ENCODE results near the gene FCER1G. TPM values are rescaled to one million over a fixed set of nuclear protein-coding genes. Genes with fewer than 3 reads are reported as not detected.

The FCER1G gene
- total RNA-seq, 1 experiment from 2014 or later: 1.1 TPM

DNA sequence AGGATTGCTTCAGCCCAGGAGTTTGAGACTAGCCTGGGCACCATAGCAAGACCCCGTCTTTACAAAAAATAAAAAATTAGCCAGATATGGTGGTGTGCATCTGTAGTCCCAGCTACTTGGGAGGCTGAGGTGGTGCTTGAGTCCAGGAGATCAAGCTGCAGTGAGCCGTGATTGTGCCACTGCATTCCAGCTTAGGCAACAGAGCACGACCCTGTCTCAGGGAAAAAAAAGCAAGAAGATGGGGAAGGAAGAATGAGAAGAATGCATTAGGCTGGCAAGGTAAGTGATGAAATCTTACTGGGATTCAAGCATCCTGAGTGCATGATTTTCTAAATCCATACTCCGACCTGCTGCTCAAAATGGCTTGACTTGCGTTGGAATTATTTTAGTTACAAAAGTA, 50.2 kb downstream of the FCER1G start:
- DNase-seq (ENCODE audit: low read depth in 1 of 2, low spot score in 2 of 2): no peak
- Histone ChIP-seq H3K4me1 (replicated peaks) (no peaks in the 10 kb centered on the region), H3K4me3 (no peak overlapping the region), H3K27me3 (replicated peaks) (peaks cover 20% of the 10 kb centered on the region), H3K36me3 (no peaks in the 10 kb centered on the region), H3K27ac (no peak overlapping the region), H3K9me3 (replicated peaks) (no peaks in the 10 kb centered on the region)

DNA sequence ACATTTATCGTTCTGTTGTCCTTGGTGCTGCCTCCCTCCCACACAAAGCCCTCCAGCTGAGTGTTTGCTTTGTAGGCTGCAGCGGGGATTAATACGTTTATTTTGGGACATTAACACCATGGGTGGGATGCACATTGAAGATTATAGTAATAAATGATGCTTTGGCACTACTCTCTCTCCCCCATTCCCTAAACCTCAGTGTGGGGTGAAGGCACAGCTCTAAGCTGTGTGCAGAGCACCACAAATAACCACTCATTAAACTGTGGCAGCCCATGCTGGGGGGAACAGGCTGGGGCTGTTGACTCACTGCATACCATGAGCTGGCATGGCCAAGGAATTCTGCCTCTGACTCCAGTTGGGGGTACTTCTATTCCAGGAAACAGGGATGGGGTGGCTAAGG, 51.1 kb downstream of the FCER1G start:
- Histone ChIP-seq H3K27ac (no peak overlapping the region), H3K9me3 (replicated peaks) (no peaks in the 10 kb centered on the region), H3K4me3 (no peak overlapping the region), H3K36me3 (no peaks in the 10 kb centered on the region), H3K27me3 (replicated peaks) (peaks cover 13% of the 10 kb centered on the region), H3K4me1 (replicated peaks) (no peaks in the 10 kb centered on the region)
- DNase-seq (ENCODE audit: low read depth in 1 of 2, low spot score in 2 of 2): no peak

DNA sequence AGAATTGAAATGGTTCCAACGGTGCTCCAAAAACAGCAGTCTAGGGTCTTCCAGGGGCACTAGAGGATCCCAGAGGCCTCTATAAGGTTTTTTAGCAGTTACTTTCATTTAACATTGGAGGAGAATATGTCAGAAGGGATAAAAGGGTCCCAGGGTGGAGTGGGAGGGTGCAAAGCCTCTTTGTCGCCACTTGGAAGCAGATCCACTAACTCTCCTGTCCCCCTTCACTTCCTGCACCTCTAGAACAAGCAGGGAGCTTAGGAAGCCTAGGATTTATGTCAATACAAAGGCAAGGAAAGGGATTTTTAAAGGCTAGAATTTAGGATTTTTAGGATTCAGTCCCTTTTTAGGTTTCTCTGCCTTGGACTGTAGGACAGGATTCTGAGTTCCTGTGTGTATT, 51.7 kb downstream of the FCER1G start:
- no peaks in the 10 kb centered on the region for H3K9me3 ChIP-seq (replicated peaks)
- H3K4me3 ChIP-seq: no peak overlapping the region
- no peaks in the 10 kb centered on the region for H3K36me3 ChIP-seq
- no peaks in the 10 kb centered on the region for H3K4me1 ChIP-seq (replicated peaks)
- peaks cover 6% of the 10 kb centered on the region; the same call in 1 of the 2 replicates for H3K27me3 ChIP-seq (replicated peaks)
- DNase-seq (ENCODE audit: low read depth in 1 of 2, low spot score in 2 of 2): no peak
- no peak overlapping the region for H3K27ac ChIP-seq

DNA sequence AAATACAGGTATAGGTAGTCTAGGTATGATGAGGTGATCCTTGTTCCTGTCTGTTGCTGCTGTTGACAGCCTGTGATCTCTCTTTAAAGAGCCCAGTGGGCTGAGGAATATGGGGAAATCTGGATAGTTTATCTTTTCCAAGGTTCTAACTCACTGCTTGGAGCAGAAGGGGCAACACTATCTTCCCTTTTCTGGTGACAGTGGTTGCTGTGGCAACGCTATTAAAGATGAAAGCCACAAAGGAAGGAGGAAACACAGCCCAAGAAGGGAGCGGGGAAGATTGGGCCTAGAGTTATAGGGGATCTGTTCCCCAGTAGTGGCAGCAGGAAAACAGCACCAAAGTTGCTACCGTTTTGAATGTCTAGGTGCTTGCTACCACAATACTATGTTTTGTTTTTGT, 52.2 kb downstream of the FCER1G start:
- Histone ChIP-seq H3K9me3 (replicated peaks) (no peaks in the 10 kb centered on the region), H3K4me1 (replicated peaks) (no peaks in the 10 kb centered on the region), H3K27ac (no peak overlapping the region), H3K36me3 (no peaks in the 10 kb centered on the region), H3K27me3 (replicated peaks) (peaks cover 6% of the 10 kb centered on the region; the same call in 1 of the 2 replicates), H3K4me3 (no peak overlapping the region)
- no peak for DNase-seq (ENCODE audit: low read depth in 1 of 2, low spot score in 2 of 2)

Other genes with a start within 250 kb of the FCER1G start
- 3.2 and 4.5 TPM in 2 replicates for gene F11R, start 194.1 kb upstream of the FCER1G start, total RNA-seq (2014; rRNA removed; shearing (Covaris generic))
- gene TSTD1, start 176.3 kb upstream of the FCER1G start, total RNA-seq (2014; rRNA removed; shearing (Covaris generic)): 3.1 TPM in 1 of 2 replicates, not detected in the other
- gene USF1, start 169.3 kb upstream of the FCER1G start, total RNA-seq (2014; rRNA removed; shearing (Covaris generic)): 63.2 and 68.1 TPM in 2 replicates
- not detected in 2 replicates for gene ARHGAP30, start 145.4 kb upstream of the FCER1G start, total RNA-seq (2014; rRNA removed; shearing (Covaris generic))
- 0.21 TPM in 1 of 2 replicates, not detected in the other for gene NECTIN4, start 125.7 kb upstream of the FCER1G start, total RNA-seq (2014; rRNA removed; shearing (Covaris generic))
- not detected in 2 replicates for gene KLHDC9, start 116.9 kb upstream of the FCER1G start, total RNA-seq (2014; rRNA removed; shearing (Covaris generic))
- gene PFDN2, start 97.3 kb upstream of the FCER1G start, total RNA-seq (2014; rRNA removed; shearing (Covaris generic)): 116 and 194 TPM in 2 replicates
- 16.9 and 19.6 TPM in 2 replicates for gene NIT1, start 97.2 kb upstream of the FCER1G start, total RNA-seq (2014; rRNA removed; shearing (Covaris generic))
- gene DEDD, start 82.6 kb upstream of the FCER1G start, total RNA-seq (2014; rRNA removed; shearing (Covaris generic)): 16.9 and 26.3 TPM in 2 replicates
- gene UFC1, start 61.3 kb upstream of the FCER1G start, total RNA-seq (2014; rRNA removed; shearing (Covaris generic)): 60.4 and 105 TPM in 2 replicates
- gene USP21, start 55.8 kb upstream of the FCER1G start, total RNA-seq (2014; rRNA removed; shearing (Covaris generic)): 3.7 and 4.8 TPM in 2 replicates
- 8.9 and 27.7 TPM in 2 replicates for gene PPOX, start 48.9 kb upstream of the FCER1G start, total RNA-seq (2014; rRNA removed; shearing (Covaris generic))
- 32.9 and 37.0 TPM in 2 replicates for gene B4GALT3, start 37.8 kb upstream of the FCER1G start, total RNA-seq (2014; rRNA removed; shearing (Covaris generic))
- gene ADAMTS4, start 16.2 kb upstream of the FCER1G start, total RNA-seq (2014; rRNA removed; shearing (Covaris generic)): not detected in 2 replicates
- gene NDUFS2, start 12.9 kb upstream of the FCER1G start, total RNA-seq (2014; rRNA removed; shearing (Covaris generic)): 76.2 and 84.7 TPM in 2 replicates
- gene APOA2, start 8.3 kb downstream of the FCER1G start, total RNA-seq (2014; rRNA removed; shearing (Covaris generic)): not detected in 2 replicates
- gene TOMM40L, start 10.8 kb downstream of the FCER1G start, total RNA-seq (2014; rRNA removed; shearing (Covaris generic)): 8.4 and 9.4 TPM in 2 replicates
- gene NR1I3, start 22.9 kb downstream of the FCER1G start, total RNA-seq (2014; rRNA removed; shearing (Covaris generic)): not detected in 2 replicates
- gene PCP4L1, start 43.5 kb downstream of the FCER1G start, total RNA-seq (2014; rRNA removed; shearing (Covaris generic)): not detected in 2 replicates
- not detected in 2 replicates for gene MPZ, start 94.7 kb downstream of the FCER1G start, total RNA-seq (2014; rRNA removed; shearing (Covaris generic))
- 20.3 and 35.9 TPM in 2 replicates for gene SDHC, start 99.1 kb downstream of the FCER1G start, total RNA-seq (2014; rRNA removed; shearing (Covaris generic))
- not detected in 2 replicates for gene CFAP126, start 152.6 kb downstream of the FCER1G start, total RNA-seq (2014; rRNA removed; shearing (Covaris generic))